Measurements from ENCODE around the gene FFAR4.
A peak's percentile ranks its signal among the peaks of the same experiment; 100 is the strongest.
"Not testable (repeated sequence)": the region's sequence is repeated elsewhere in the genome, so short reads cannot be mapped to it uniquely, and the experiment has no call there.

Gene FFAR4

DNA sequence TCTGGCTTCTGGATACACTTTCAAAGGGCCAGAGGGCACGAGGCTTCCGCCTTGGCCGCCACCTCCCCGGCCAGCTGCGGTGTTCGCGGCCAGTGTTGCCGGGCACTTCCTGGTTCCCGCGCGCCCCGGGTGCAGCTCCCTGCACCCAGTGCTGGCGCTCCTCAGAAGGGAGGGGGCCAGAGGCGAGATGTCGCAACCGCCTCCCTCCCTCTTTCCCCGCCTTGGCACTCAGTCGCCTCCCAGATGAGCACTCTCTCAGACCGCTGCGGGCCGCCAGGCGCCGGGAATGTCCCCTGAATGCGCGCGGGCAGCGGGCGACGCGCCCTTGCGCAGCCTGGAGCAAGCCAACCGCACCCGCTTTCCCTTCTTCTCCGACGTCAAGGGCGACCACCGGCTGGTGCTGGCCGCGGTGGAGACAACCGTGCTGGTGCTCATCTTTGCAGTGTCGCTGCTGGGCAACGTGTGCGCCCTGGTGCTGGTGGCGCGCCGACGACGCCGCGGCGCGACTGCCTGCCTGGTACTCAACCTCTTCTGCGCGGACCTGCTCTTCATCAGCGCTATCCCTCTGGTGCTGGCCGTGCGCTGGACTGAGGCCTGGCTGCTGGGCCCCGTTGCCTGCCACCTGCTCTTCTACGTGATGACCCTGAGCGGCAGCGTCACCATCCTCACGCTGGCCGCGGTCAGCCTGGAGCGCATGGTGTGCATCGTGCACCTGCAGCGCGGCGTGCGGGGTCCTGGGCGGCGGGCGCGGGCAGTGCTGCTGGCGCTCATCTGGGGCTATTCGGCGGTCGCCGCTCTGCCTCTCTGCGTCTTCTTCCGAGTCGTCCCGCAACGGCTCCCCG lies at the start of gene FFAR4:
TSS of gene FFAR4 (plus strand) at position 231 of the 842 bp plus-strand sequence. CDS start at position 287, 56 bp downstream.
- Histone ChIP-seq H3K27ac (ENCODE audit: low read depth, low read length) (no peak within 1 kb of the TSS), H3K4me3 (ENCODE audit: low read depth in 1 of 2, low read length in 2 of 2) (no peak within 1 kb of the TSS), H3K9ac (ENCODE audit: low read length) (no peak within 1 kb of the TSS), H3K36me3 (ENCODE audit: insufficient read depth, low read length) (no peaks in the 10 kb centered on the region), H3K9me3 (ENCODE audit: low read length) (no peaks in the 10 kb centered on the region), H3K4me1 (ENCODE audit: insufficient read depth, low read length) (no peaks in the 10 kb centered on the region), H3K27me3 (ENCODE audit: control insufficient read depth in 1 of 2, insufficient read depth in 2 of 2, low read length in 2 of 2) (peaks cover 4 to 25% of the 10 kb centered on the region in 2 donors)

DNA sequence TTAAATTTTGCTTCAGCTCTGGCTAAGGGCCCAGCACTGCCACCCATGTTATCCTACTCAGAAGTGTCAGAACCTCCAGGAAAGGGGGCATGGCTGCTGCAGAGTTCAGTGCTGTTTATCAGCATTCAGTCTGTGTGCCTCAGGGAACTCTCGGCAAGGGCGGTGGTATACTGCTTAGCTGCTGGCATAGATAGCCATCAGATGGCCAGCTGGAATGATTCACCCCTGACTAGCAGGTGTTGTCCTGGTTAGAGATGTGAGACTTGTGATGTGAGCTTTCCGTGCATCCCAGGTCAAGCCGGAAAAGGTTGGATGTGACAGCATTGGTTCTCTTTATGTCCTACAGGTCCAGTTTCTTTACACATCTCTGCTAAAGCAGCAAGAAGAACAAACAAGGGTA lies 47.9 kb upstream of the FFAR4 start:
- H3K9ac ChIP-seq (ENCODE audit: low read length): no peak overlapping the region

DNA sequence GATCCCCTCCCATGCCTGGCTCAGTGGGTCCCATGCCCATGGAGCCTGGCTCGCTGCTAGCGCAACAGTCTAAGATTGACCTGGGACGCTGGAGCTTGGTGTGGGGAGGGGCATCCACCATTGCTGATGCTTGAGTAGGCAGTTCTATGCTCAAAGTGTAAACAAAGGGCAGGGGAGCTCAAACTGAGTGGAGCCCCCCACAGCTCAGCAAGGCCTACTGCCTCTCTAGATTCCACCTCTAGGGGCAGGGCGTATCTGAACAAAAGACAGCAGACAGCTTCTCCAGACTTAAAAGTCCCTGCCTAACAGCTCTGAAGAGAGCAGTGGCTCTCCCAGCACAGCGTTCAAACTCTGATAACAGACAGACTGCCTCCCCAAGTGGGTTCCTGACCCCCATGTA lies 31.2 kb upstream of the FFAR4 start:
- no peak overlapping the region for H3K27ac ChIP-seq (ENCODE audit: low read depth, low read length)
- H3K36me3 ChIP-seq (ENCODE audit: insufficient read depth, low read length): no peaks in the 10 kb centered on the region
- H3K9me3 ChIP-seq (ENCODE audit: low read length): no peaks in the 10 kb centered on the region
- H3K4me3 ChIP-seq (ENCODE audit: low read depth in 1 of 2, low read length in 2 of 2): no peak overlapping the region
- no peaks in the 10 kb centered on the region for H3K4me1 ChIP-seq (ENCODE audit: insufficient read depth, low read length)
- H3K27me3 ChIP-seq (ENCODE audit: control insufficient read depth in 1 of 2, insufficient read depth in 2 of 2, low read length in 2 of 2): no peaks in the 10 kb centered on the region
- no peak overlapping the region for H3K9ac ChIP-seq (ENCODE audit: low read length)

More for the DNA sequence above, 47.9 kb upstream of the FFAR4 start:
- no peaks in the 10 kb centered on the region for H3K9me3 ChIP-seq (ENCODE audit: low read length)
- no peaks in the 10 kb centered on the region for H3K36me3 ChIP-seq (ENCODE audit: insufficient read depth, low read length)
- H3K27me3 ChIP-seq (ENCODE audit: control insufficient read depth in 1 of 2, insufficient read depth in 2 of 2, low read length in 2 of 2): no peaks in the 10 kb centered on the region
- no peak overlapping the region for H3K4me3 ChIP-seq (ENCODE audit: low read depth in 1 of 2, low read length in 2 of 2)
- no peaks in the 10 kb centered on the region for H3K4me1 ChIP-seq (ENCODE audit: insufficient read depth, low read length)
- no peak overlapping the region for H3K27ac ChIP-seq (ENCODE audit: low read depth, low read length)

DNA sequence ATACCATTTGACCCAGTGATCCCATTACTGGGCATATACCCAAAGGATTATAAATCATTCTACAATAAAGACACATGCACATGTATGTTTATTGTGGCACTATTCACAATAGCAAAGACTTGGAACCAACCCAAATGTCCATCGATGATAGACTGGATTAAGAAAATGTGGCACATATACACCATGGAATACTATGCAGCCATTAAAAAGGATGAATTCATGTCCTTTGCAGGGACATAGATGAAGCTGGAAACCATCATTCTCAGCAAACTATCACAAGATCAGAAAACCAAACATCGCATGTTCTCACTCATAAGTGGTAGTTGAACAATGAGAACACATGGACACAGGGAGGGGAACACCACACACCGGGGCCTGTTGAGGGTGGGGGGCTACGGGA lies 25.6 kb upstream of the FFAR4 start:
- H3K36me3 ChIP-seq (ENCODE audit: insufficient read depth, low read length); H3K27ac ChIP-seq (ENCODE audit: low read depth, low read length); H3K9me3 ChIP-seq (ENCODE audit: low read length); H3K4me3 ChIP-seq (ENCODE audit: low read depth in 1 of 2, low read length in 2 of 2); H3K4me1 ChIP-seq (ENCODE audit: insufficient read depth, low read length); H3K9ac ChIP-seq (ENCODE audit: low read length); H3K27me3 ChIP-seq (ENCODE audit: control insufficient read depth in 1 of 2, insufficient read depth in 2 of 2, low read length in 2 of 2): not testable (repeated sequence)

DNA sequence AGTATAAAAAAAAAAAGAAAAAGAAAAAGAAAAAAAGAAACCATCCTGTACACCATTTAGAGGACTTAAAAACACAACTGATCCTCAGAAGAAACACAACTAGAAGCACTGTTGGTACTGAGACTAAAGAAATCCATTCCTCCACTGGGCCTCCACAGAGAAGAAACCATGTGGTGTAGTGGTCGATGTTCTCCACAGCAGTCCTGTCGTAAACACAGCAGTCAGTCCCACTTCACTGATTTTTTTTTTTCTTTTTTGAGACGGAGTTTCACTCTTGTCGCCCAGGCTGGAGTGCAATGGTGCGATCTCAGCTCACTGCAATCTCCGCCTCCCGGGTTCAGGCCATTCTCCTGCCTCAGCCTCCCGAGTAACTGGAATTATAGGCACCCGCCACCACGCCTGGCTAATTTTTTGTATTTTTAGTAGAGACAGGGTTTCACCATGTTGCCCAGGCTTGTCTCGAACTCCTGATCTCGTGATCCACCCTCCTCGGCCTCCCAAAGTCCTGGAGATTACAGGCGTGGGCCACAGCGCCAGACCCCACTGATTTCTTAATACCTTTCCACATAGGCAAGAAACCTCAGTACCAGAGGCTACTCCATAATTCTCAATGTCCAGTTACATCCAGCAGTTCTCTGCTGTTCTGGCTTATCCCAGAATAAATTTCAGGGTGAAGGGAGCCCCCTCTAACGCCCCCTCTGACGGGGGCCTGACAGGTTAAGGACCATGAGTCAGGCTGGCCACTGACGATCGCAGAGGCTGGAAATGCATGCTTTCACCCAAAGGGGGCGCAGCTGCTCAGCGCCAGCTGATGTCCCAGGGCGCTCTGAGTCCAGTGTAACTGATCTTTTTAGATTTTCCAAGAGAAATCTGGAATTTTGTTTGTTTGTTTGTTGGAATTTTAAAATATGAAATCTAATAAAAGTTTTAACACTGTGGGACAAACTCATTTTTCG lies 24.8 kb upstream of the FFAR4 start:
- H3K27ac ChIP-seq (ENCODE audit: low read depth, low read length): no peak overlapping the region
- H3K4me3 ChIP-seq (ENCODE audit: low read depth in 1 of 2, low read length in 2 of 2): peak overlapping the region in 1 of 2 donors; percentile 2

DNA sequence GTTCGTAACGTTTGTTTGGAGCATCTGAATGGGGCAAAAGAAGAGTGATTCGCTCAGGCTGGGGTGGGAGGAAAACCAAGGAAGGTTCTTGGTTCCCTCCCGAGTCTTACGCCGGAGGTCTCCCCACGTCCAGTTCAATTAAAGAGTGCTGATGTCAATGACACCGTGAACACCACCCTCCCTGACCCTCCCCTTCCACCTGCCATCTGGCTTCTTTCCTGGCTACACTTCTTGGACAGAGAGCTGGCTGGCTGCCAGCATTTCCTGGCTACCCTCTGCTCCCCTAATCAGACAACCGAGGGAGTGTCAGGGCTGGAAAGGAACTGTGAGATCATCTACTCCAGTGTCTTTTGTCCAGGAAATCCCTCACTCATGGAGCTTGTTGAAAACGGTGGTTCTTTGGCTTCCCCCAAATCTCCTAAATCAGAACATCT lies 24.1 kb upstream of the FFAR4 start:
- Histone ChIP-seq H3K27ac (ENCODE audit: low read depth, low read length) (no peak overlapping the region), H3K9me3 (ENCODE audit: low read length) (no peaks in the 10 kb centered on the region), H3K27me3 (ENCODE audit: control insufficient read depth in 1 of 2, insufficient read depth in 2 of 2, low read length in 2 of 2) (no peaks in the 10 kb centered on the region), H3K9ac (ENCODE audit: low read length) (no peak overlapping the region), H3K4me3 (ENCODE audit: low read depth in 1 of 2, low read length in 2 of 2) (peak overlapping the region in 1 of 2 donors; percentile 2), H3K4me1 (ENCODE audit: insufficient read depth, low read length) (no peaks in the 10 kb centered on the region), H3K36me3 (ENCODE audit: insufficient read depth, low read length) (no peaks in the 10 kb centered on the region)

More for the DNA sequence above, 24.8 kb upstream of the FFAR4 start:
- Histone ChIP-seq H3K9me3 (ENCODE audit: low read length) (no peaks in the 10 kb centered on the region), H3K27me3 (ENCODE audit: control insufficient read depth in 1 of 2, insufficient read depth in 2 of 2, low read length in 2 of 2) (no peaks in the 10 kb centered on the region), H3K9ac (ENCODE audit: low read length) (no peak overlapping the region), H3K4me1 (ENCODE audit: insufficient read depth, low read length) (no peaks in the 10 kb centered on the region), H3K36me3 (ENCODE audit: insufficient read depth, low read length) (no peaks in the 10 kb centered on the region)

DNA sequence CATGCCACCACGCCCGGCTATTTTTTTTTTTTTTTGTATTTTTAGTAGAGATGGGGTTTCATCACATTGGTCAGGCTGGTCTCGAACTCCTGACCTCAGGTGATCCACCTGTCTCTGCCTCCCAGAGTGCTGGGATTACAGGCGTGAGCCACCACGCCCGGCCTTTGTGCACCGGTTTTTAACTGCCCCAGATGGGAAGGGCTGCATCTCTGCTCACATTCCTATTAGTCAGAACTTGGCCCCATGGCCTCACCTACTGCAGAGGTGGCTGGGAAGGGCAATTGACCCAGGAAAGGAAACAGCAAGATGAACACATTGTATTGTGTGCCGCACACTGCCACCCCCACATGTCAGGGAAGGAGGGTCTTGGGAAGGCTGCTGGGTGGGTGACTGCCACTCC lies 19.5 kb upstream of the FFAR4 start:
- not testable (repeated sequence) for H3K4me1 ChIP-seq (ENCODE audit: insufficient read depth, low read length); H3K9me3 ChIP-seq (ENCODE audit: low read length); H3K27ac ChIP-seq (ENCODE audit: low read depth, low read length); H3K27me3 ChIP-seq (ENCODE audit: control insufficient read depth in 1 of 2, insufficient read depth in 2 of 2, low read length in 2 of 2); H3K36me3 ChIP-seq (ENCODE audit: insufficient read depth, low read length); H3K9ac ChIP-seq (ENCODE audit: low read length); H3K4me3 ChIP-seq (ENCODE audit: low read depth in 1 of 2, low read length in 2 of 2)

DNA sequence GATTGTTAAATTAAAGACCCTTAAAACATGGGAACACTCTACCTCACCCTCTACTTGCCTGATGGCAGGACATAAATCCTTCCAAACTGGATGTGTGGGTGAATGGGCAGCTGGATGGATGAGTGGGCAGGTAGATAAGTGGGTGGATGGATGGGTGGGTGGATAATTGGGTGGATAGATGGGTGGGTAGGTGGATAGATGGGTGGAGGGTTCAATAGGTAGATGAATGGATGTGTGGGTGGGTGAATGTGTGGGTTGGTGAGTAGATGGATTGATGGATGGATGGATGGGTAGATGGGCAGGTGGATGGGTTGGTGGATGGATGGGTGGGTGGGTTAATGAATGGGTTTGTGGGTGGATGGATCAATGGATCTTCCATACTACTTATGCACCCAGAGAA lies 18.9 kb upstream of the FFAR4 start:
- Histone ChIP-seq H3K36me3 (ENCODE audit: insufficient read depth, low read length) (no peaks in the 10 kb centered on the region), H3K4me1 (ENCODE audit: insufficient read depth, low read length) (no peaks in the 10 kb centered on the region), H3K9me3 (ENCODE audit: low read length) (no peaks in the 10 kb centered on the region), H3K9ac (ENCODE audit: low read length) (no peak overlapping the region), H3K27ac (ENCODE audit: low read depth, low read length) (no peak overlapping the region), H3K4me3 (ENCODE audit: low read depth in 1 of 2, low read length in 2 of 2) (no peak overlapping the region), H3K27me3 (ENCODE audit: control insufficient read depth in 1 of 2, insufficient read depth in 2 of 2, low read length in 2 of 2) (no peaks in the 10 kb centered on the region)

DNA sequence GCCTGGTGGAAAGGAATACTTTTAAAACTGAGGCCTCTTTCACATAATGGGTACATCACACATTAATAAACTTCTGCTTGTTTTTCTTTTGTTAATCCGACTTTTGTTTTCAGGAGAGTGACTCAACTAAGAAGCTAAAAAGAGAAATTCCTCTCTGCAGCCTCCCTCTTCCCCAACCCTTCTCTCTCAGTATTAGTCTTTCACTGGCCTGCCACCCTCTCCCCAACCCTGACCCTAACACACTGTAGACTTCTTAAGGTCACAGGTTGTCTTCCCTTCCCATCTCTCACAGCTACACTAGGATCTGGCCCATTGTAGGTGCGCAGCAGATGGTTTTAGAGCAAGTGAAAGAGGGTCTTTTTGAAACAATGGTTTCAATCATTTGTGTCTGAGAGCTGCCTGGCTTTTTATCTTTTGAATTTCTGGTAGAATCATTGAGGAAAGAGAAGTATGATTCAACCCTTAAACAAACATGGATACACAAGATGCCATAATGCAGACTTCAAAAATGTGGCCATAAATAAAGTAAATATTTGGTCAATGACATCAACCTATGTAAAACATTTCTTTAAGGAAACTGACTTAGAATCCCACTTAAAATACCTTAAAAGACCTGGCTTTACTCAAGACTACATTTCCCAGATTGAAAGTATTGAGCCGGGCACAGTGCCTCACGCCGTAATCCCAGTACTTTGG lies 17.9 kb upstream of the FFAR4 start:
- no peak overlapping the region for H3K4me3 ChIP-seq (ENCODE audit: low read depth in 1 of 2, low read length in 2 of 2)
- H3K9ac ChIP-seq (ENCODE audit: low read length): no peak overlapping the region
- H3K9me3 ChIP-seq (ENCODE audit: low read length): no peaks in the 10 kb centered on the region
- no peaks in the 10 kb centered on the region for H3K36me3 ChIP-seq (ENCODE audit: insufficient read depth, low read length)
- no peaks in the 10 kb centered on the region for H3K4me1 ChIP-seq (ENCODE audit: insufficient read depth, low read length)
- H3K27ac ChIP-seq (ENCODE audit: low read depth, low read length): no peak overlapping the region
- no peaks in the 10 kb centered on the region for H3K27me3 ChIP-seq (ENCODE audit: control insufficient read depth in 1 of 2, insufficient read depth in 2 of 2, low read length in 2 of 2)

DNA sequence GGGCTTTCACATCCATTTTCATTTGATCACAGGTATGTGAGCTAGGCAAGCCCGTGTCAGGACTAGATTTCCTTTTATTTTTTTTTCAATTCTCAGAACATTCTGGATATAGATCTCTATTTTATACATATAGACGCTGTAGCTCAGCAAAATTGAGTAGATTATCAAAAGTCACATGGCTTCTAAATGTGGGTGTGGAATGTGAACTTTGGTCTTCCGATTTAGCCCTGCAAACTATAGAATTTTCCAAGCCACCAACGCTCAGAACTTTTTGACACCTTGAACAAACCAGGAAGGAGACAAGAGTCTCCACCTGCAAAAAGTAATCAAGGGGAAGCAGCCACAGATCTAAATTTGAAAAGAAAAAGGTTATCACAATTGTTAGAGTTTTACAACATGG lies 15.9 kb upstream of the FFAR4 start:
- Histone ChIP-seq H3K9ac (ENCODE audit: low read length) (no peak overlapping the region), H3K9me3 (ENCODE audit: low read length) (no peaks in the 10 kb centered on the region), H3K4me3 (ENCODE audit: low read depth in 1 of 2, low read length in 2 of 2) (no peak overlapping the region), H3K4me1 (ENCODE audit: insufficient read depth, low read length) (no peaks in the 10 kb centered on the region), H3K27me3 (ENCODE audit: control insufficient read depth in 1 of 2, insufficient read depth in 2 of 2, low read length in 2 of 2) (no peaks in the 10 kb centered on the region), H3K27ac (ENCODE audit: low read depth, low read length) (no peak overlapping the region), H3K36me3 (ENCODE audit: insufficient read depth, low read length) (no peaks in the 10 kb centered on the region)

DNA sequence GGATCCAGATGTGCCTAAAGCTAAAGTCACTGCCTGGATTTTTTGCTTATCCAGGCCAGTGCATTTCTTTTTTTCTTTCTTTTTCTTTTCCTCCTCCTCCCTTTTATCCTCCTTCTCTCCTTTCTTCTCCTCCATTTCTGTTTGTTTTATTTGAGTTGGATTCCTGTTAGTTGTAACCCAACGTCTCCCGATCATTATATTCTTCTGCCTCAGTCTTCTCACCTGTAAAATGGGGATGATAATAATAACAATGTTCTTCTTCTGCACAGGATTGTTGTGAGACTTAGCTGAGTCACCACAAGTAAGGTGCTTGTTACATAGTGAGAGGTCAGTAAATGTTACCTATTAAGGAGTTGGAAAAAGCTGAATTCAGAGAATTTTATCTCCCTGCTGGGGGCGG lies 13.7 kb upstream of the FFAR4 start:
- Histone ChIP-seq H3K27ac (ENCODE audit: low read depth, low read length) (no peak overlapping the region), H3K27me3 (ENCODE audit: control insufficient read depth in 1 of 2, insufficient read depth in 2 of 2, low read length in 2 of 2) (no peaks in the 10 kb centered on the region), H3K4me3 (ENCODE audit: low read depth in 1 of 2, low read length in 2 of 2) (no peak overlapping the region), H3K9me3 (ENCODE audit: low read length) (no peaks in the 10 kb centered on the region), H3K36me3 (ENCODE audit: insufficient read depth, low read length) (no peaks in the 10 kb centered on the region), H3K9ac (ENCODE audit: low read length) (no peak overlapping the region), H3K4me1 (ENCODE audit: insufficient read depth, low read length) (no peaks in the 10 kb centered on the region)
